GM19438 (cell line): ENCODE results near the gene ZSWIM3.
A peak's percentile ranks its signal among the peaks of the same experiment; 100 is the strongest.
"Not testable (repeated sequence)": the region's sequence is repeated elsewhere in the genome, so short reads cannot be mapped to it uniquely, and the experiment has no call there.

Source experiments
- ATAC-seq: cut with Tn5 transposase; IDR thresholded peaks from one replicate; pipeline ENCODE4 v1.9.1; 2021; ENCODE audit warnings: low read depth; ENCODE audit not compliant: unreplicated experiment

Gene ZSWIM3

GRCh38 chr20:45859916-45860315, 2.5 kb downstream of the ZSWIM3 start:
- ATAC-seq: no peak

GRCh38 chr20:45860560-45861220, 3.3 kb downstream of the ZSWIM3 start:
- no peak for ATAC-seq

GRCh38 chr20:45861221-45862075, 4.0 kb downstream of the ZSWIM3 start:
- no peak for ATAC-seq

GRCh38 chr20:45863543-45864470, 6.4 kb downstream of the ZSWIM3 start:
- ATAC-seq: no peak

- ATAC-seq: no peak
These were observed 9.0 kb downstream of the ZSWIM3 start for GRCh38 chr20:45866454-45866853.

- no peak for ATAC-seq
These were observed 9.9 kb downstream of the ZSWIM3 start for GRCh38 chr20:45867136-45867818.

- ATAC-seq: no peak
These were observed 10.4 kb downstream of the ZSWIM3 start for GRCh38 chr20:45867819-45868176.

GRCh38 chr20:45872626-45873025, 15.2 kb downstream of the ZSWIM3 start:
- ATAC-seq: no peak

- ATAC-seq: no peak
These were observed 16.1 kb downstream of the ZSWIM3 start for GRCh38 chr20:45873409-45874103.

GRCh38 chr20:45874104-45874481, 16.7 kb downstream of the ZSWIM3 start:
- not testable (repeated sequence) for ATAC-seq

GRCh38 chr20:45874576-45874975, 17.2 kb downstream of the ZSWIM3 start:
- ATAC-seq: no peak

- ATAC-seq: no peak
These were observed 20.8 kb downstream of the ZSWIM3 start for GRCh38 chr20:45878076-45878761.

- peak; percentile 96 for ATAC-seq
These were observed 23.8 kb downstream of the ZSWIM3 start, which contains the start of gene ZSWIM1 for GRCh38 chr20:45880988-45881788. Gene ZSWIM1, plus strand, starts transcription at chr20:45881227. Its CDS starts 1,366 bp downstream, at chr20:45882593.

- no peak for ATAC-seq
These were observed 25.2 kb downstream of the ZSWIM3 start for GRCh38 chr20:45882469-45883099.

GRCh38 chr20:45883100-45883469, 25.7 kb downstream of the ZSWIM3 start:
- no peak for ATAC-seq

GRCh38 chr20:45886590-45887345, 29.4 kb downstream of the ZSWIM3 start:
- ATAC-seq: no peak

GRCh38 chr20:45887346-45887715, 29.9 kb downstream of the ZSWIM3 start, which contains the start of gene SPATA25:
Gene SPATA25, minus strand, starts transcription at chr20:45887622. Its CDS starts 32 bp downstream, at chr20:45887590.
- no peak for ATAC-seq
